Sigmoid colon (tissue), 3 donors: ENCODE data around the gene RASA2.

Experiments used
- POLR2A ChIP-seq, 2 donors: fragments of 450-650 bp; IDR thresholded peaks; one replicate each; pipeline ENCODE4 v1.6.1; 2016; ENCODE audit warnings: antibody characterized with exemption in 2 of 2, mild to moderate bottlenecking in 2 of 2, moderate library complexity in 2 of 2
- TF ChIP-seq, protein P1 (sequence below), 4 experiments: fragments of 450-650 bp in 3 of 4; fragments of 200-600 bp in 1 of 4; IDR thresholded peaks; one replicate each; pipeline ENCODE4 v1.5.1; 2016 to 2019; ENCODE audit warnings: antibody characterized with exemption in 4 of 4, mild to moderate bottlenecking in 3 of 4, moderate library complexity in 2 of 4

DNA sequence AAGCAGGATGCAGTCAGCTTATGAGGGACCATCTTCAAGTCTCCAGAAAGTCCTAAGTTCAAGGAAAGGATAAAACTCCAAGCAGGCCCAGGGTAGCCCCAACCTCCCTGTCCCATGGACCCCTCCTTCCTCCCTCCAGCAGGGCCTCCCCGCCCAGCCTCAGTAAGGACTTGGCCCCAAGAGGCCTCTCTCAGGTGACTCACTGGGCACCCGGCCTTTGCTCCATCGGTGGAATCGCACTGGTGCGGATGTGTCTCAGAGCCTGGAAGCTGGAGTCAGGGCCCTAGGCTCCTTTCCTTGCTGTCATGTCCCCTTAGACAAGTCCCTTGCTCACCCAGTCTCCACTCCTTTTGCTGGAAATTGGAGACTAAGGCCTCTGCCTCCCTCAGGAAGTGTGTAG lies 136.9 kb downstream of the RASA2 start:
- TF ChIP-seq POLR2A (IDR thresholded peaks at IDR 0.05): no peak
- TF ChIP-seq, protein P1, sequence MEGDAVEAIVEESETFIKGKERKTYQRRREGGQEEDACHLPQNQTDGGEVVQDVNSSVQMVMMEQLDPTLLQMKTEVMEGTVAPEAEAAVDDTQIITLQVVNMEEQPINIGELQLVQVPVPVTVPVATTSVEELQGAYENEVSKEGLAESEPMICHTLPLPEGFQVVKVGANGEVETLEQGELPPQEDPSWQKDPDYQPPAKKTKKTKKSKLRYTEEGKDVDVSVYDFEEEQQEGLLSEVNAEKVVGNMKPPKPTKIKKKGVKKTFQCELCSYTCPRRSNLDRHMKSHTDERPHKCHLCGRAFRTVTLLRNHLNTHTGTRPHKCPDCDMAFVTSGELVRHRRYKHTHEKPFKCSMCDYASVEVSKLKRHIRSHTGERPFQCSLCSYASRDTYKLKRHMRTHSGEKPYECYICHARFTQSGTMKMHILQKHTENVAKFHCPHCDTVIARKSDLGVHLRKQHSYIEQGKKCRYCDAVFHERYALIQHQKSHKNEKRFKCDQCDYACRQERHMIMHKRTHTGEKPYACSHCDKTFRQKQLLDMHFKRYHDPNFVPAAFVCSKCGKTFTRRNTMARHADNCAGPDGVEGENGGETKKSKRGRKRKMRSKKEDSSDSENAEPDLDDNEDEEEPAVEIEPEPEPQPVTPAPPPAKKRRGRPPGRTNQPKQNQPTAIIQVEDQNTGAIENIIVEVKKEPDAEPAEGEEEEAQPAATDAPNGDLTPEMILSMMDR (IDR thresholded peaks at IDR 0.05): no peak
